ENCODE measurements around the gene WASL.

Gene WASL

DNA sequence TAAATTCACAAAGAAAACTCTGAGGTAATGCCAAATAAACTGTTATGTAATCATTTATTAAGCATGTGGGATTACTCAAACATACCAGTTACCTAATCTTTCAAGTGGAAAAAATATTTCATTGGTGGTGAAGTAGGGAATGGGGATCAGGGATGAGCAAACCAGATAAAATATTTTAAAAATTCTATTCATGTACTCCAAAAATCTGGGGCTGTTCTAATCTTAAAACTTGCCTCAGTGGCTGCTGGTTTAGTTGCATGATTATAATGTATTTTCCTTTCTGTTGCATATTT is 73.7 kb downstream of the WASL start:
- Histone ChIP-seq H3K27ac (ENCODE audit: low read depth, low read length) (no peak overlapping the region), H3K4me1 (ENCODE audit: control insufficient read depth, insufficient read depth, low read length, unreplicated experiment) (peaks cover 15% of the 10 kb centered on the region)

GRCh38 chr7:123674399-123675180 is 74.2 kb downstream of the WASL start:
- Histone ChIP-seq H3K4me3 (ENCODE audit: low read depth, low read length) (no peak overlapping the region), H3K4me1 (ENCODE audit: control insufficient read depth, insufficient read depth, low read length, unreplicated experiment) (peaks cover 15% of the 10 kb centered on the region), H3K36me3 (ENCODE audit: insufficient read depth, low read length) (no peaks in the 10 kb centered on the region), H2AFZ (ENCODE audit: low read length, unreplicated experiment) (no peak overlapping the region), H3K79me2 (ENCODE audit: control insufficient read depth, insufficient read depth, low read length, unreplicated experiment) (no peaks in the 10 kb centered on the region), H3K27me3 (ENCODE audit: insufficient read depth, low read length) (no peaks in the 10 kb centered on the region), H3K27ac (ENCODE audit: low read depth, low read length) (no peak overlapping the region)

More for the DNA sequence above, 73.7 kb downstream of the WASL start:
- Histone ChIP-seq H2AFZ (ENCODE audit: low read length, unreplicated experiment) (no peak overlapping the region), H3K36me3 (ENCODE audit: insufficient read depth, low read length) (no peaks in the 10 kb centered on the region), H3K4me3 (ENCODE audit: low read depth, low read length) (no peak overlapping the region), H3K27me3 (ENCODE audit: insufficient read depth, low read length) (no peaks in the 10 kb centered on the region), H3K79me2 (ENCODE audit: control insufficient read depth, insufficient read depth, low read length, unreplicated experiment) (no peaks in the 10 kb centered on the region)

DNA sequence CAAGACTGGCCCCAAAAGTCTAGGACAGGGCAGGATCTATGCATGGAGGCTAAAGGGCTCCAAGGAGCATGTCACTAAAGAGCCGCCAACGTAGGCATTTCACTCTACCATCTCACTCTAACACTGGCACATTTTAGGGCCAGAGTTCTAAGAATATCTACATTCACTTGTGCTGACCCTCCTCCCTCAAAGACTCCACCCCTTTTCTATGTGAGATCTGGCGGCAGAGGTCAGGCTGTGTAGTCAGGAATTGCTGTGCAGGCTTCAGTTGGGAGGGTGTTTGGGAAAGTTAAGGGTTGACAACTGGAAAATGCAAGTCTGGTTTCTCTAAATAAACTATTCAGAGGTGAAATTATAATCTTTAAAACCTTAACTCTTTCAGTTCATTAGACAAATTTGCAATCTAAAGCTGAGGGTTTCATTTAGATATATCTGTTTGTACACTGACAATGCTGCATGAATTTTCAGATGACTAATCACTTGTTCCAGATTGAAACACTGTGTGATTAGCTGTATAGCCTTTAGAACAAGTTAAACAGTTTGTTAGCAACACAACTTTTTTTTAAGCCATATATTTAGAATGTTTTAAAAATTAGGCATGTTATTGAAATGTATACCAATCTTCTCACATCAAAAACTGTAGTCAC is 74.9 kb downstream of the WASL start:
- no peaks in the 10 kb centered on the region for H3K79me2 ChIP-seq (ENCODE audit: control insufficient read depth, insufficient read depth, low read length, unreplicated experiment)
- H3K4me1 ChIP-seq (ENCODE audit: control insufficient read depth, insufficient read depth, low read length, unreplicated experiment), result peaks cover 15% of the 10 kb centered on the region
- H3K27me3 ChIP-seq (ENCODE audit: insufficient read depth, low read length), result no peaks in the 10 kb centered on the region
- H3K27ac ChIP-seq (ENCODE audit: low read depth, low read length), result no peak overlapping the region
- no peak overlapping the region for H2AFZ ChIP-seq (ENCODE audit: low read length, unreplicated experiment)
- no peaks in the 10 kb centered on the region for H3K36me3 ChIP-seq (ENCODE audit: insufficient read depth, low read length)
- no peak overlapping the region for H3K4me3 ChIP-seq (ENCODE audit: low read depth, low read length)

DNA sequence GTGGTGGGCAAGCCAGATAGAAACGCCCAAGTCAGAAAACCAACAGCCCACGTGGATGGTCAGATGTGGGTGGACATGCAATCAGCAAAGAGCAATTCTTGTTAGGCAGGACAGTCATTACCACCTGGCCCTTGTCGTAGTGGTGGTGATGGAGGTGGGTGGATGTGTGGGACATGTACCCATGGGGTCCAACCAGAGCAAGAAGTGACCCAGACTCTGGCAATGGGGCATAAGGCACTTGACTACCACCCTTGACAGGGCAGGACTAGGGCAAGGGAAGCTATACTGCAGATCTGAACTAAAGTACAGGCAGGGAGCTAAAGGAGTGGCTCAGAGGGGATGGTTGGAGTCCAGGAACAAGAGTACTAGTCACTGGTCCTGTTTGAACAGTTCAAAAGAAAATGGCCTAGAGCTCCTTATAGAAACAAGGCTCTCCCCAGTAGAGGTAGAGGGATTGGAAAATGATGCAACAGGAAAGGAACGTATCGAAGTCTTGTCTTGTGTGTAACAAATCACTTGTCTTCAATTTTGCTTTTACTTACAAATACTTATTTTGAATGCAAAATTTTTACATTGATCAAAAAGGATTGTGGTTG is 75.6 kb downstream of the WASL start:
- no peak overlapping the region for H3K27ac ChIP-seq (ENCODE audit: low read depth, low read length)
- peaks cover 15% of the 10 kb centered on the region for H3K4me1 ChIP-seq (ENCODE audit: control insufficient read depth, insufficient read depth, low read length, unreplicated experiment)
- H2AFZ ChIP-seq (ENCODE audit: low read length, unreplicated experiment), result no peak overlapping the region
- no peaks in the 10 kb centered on the region for H3K36me3 ChIP-seq (ENCODE audit: insufficient read depth, low read length)
- H3K27me3 ChIP-seq (ENCODE audit: insufficient read depth, low read length), result no peaks in the 10 kb centered on the region
- H3K79me2 ChIP-seq (ENCODE audit: control insufficient read depth, insufficient read depth, low read length, unreplicated experiment), result no peaks in the 10 kb centered on the region
- H3K4me3 ChIP-seq (ENCODE audit: low read depth, low read length), result no peak overlapping the region

DNA sequence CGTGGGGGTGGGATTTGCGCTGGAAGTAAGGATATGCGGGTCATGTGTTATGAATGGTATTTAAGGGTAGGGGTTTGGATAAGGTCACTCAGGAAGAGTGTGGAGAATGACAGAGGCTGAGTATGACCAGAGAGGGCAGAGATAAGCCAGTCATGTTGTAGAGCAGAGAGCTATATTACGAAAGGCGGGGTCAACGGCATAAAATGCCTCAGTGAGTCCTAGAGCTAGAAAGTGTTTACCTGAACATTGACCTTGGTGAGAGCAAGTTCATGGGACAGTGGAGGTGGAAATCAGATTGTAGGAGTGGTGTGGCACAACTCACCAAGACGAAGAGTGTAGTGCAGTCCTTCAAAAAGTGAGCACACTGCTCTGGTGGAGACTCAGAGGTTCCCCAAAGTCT is 79.3 kb downstream of the WASL start:
- H2AFZ ChIP-seq (ENCODE audit: low read length, unreplicated experiment), result no peak overlapping the region
- no peaks in the 10 kb centered on the region for H3K79me2 ChIP-seq (ENCODE audit: control insufficient read depth, insufficient read depth, low read length, unreplicated experiment)
- peaks cover 5% of the 10 kb centered on the region for H3K4me1 ChIP-seq (ENCODE audit: control insufficient read depth, insufficient read depth, low read length, unreplicated experiment)
- H3K27me3 ChIP-seq (ENCODE audit: insufficient read depth, low read length), result no peaks in the 10 kb centered on the region
- no peaks in the 10 kb centered on the region for H3K36me3 ChIP-seq (ENCODE audit: insufficient read depth, low read length)
- no peak overlapping the region for H3K27ac ChIP-seq (ENCODE audit: low read depth, low read length)
- H3K4me3 ChIP-seq (ENCODE audit: low read depth, low read length), result no peak overlapping the region

DNA sequence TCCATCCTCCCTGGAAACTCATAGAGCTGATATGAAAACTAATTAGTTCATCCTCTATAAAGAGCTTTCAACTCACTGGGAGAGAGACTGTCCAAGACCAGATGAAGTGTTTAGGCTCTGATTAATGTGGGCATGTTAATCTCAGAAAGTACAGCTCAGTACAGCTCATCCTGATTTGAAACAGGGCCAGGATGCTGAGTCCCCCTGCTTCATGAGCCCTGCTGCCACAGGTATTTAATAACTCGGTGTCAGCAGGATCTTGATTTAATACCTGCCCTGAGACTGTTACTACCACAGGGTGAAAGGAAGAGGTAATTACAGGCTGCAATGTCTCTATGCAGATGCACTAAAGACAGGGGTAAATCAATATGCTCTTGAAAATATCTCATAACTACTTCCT is 82.3 kb downstream of the WASL start:
- Histone ChIP-seq H3K27ac (ENCODE audit: low read depth, low read length) (no peak overlapping the region), H3K4me3 (ENCODE audit: low read depth, low read length) (no peak overlapping the region), H3K79me2 (ENCODE audit: control insufficient read depth, insufficient read depth, low read length, unreplicated experiment) (no peaks in the 10 kb centered on the region), H3K4me1 (ENCODE audit: control insufficient read depth, insufficient read depth, low read length, unreplicated experiment) (no peaks in the 10 kb centered on the region), H2AFZ (ENCODE audit: low read length, unreplicated experiment) (no peak overlapping the region), H3K36me3 (ENCODE audit: insufficient read depth, low read length) (no peaks in the 10 kb centered on the region), H3K27me3 (ENCODE audit: insufficient read depth, low read length) (no peaks in the 10 kb centered on the region)

- no peak overlapping the region for H3K27ac ChIP-seq (ENCODE audit: low read depth, low read length)
- no peaks in the 10 kb centered on the region for H3K79me2 ChIP-seq (ENCODE audit: control insufficient read depth, insufficient read depth, low read length, unreplicated experiment)
- H2AFZ ChIP-seq (ENCODE audit: low read length, unreplicated experiment), result no peak overlapping the region
Observed at GRCh38 chr7:123665896-123666295, 82.9 kb downstream of the WASL start.

DNA sequence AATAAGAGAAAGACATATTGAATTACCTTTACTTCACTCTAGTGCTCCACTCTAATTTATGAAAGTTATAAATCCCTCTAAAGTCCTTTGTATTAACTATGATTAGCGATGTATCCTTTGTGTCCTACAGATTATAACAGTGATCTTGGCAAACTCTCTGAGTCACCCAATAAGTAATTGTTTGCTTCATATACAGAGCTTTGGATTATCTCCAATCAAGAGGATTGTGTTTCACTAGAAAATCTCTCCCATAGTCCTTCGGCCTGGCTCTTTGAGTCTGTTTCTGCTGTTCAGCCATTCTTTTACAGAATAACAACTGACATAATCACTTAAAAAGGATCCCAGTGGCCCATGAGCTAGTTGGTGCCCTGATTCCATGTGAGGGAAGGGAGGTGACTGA is 83.6 kb downstream of the WASL start:
- Histone ChIP-seq H3K4me1 (ENCODE audit: control insufficient read depth, insufficient read depth, low read length, unreplicated experiment) (no peaks in the 10 kb centered on the region), H3K4me3 (ENCODE audit: low read depth, low read length) (no peak overlapping the region)

More at GRCh38 chr7:123665896-123666295, 82.9 kb downstream of the WASL start:
- no peak overlapping the region for H3K4me3 ChIP-seq (ENCODE audit: low read depth, low read length)
- no peaks in the 10 kb centered on the region; the same call in 1 of the 2 replicates for H3K27me3 ChIP-seq (ENCODE audit: insufficient read depth, low read length)
- no peaks in the 10 kb centered on the region for H3K4me1 ChIP-seq (ENCODE audit: control insufficient read depth, insufficient read depth, low read length, unreplicated experiment)
- H3K36me3 ChIP-seq (ENCODE audit: insufficient read depth, low read length), result no peaks in the 10 kb centered on the region

DNA sequence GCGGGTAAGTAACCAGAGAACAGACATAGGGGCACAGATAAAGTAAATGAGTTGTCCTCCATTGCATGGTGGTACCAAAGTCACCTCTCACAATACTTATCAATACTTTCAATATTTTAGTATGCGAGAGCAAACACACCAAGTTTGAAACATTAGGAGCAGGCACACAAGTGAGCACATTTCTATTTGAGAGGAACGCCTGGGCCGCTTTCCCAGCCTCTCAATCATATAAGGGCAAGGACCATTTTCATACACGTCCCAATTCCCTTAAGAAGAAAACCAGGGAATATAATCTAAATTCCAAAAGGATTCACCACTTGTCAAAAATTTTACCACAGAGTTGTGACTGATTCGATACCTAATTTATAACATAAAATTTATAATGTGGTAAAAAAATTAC is 85.6 kb downstream of the WASL start:
- Histone ChIP-seq H3K36me3 (ENCODE audit: insufficient read depth, low read length) (no peaks in the 10 kb centered on the region), H3K27me3 (ENCODE audit: insufficient read depth, low read length) (peaks cover 9% of the 10 kb centered on the region; the same call in 1 of the 2 replicates), H3K4me3 (ENCODE audit: low read depth, low read length) (no peak overlapping the region), H3K79me2 (ENCODE audit: control insufficient read depth, insufficient read depth, low read length, unreplicated experiment) (no peaks in the 10 kb centered on the region), H3K27ac (ENCODE audit: low read depth, low read length) (no peak overlapping the region), H2AFZ (ENCODE audit: low read length, unreplicated experiment) (no peak overlapping the region), H3K4me1 (ENCODE audit: control insufficient read depth, insufficient read depth, low read length, unreplicated experiment) (no peaks in the 10 kb centered on the region)

More for the DNA sequence above, 83.6 kb downstream of the WASL start:
- Histone ChIP-seq H3K27me3 (ENCODE audit: insufficient read depth, low read length) (peaks cover 2% of the 10 kb centered on the region; the same call in 1 of the 2 replicates), H3K27ac (ENCODE audit: low read depth, low read length) (no peak overlapping the region), H3K36me3 (ENCODE audit: insufficient read depth, low read length) (no peaks in the 10 kb centered on the region), H3K79me2 (ENCODE audit: control insufficient read depth, insufficient read depth, low read length, unreplicated experiment) (no peaks in the 10 kb centered on the region), H2AFZ (ENCODE audit: low read length, unreplicated experiment) (no peak overlapping the region)

DNA sequence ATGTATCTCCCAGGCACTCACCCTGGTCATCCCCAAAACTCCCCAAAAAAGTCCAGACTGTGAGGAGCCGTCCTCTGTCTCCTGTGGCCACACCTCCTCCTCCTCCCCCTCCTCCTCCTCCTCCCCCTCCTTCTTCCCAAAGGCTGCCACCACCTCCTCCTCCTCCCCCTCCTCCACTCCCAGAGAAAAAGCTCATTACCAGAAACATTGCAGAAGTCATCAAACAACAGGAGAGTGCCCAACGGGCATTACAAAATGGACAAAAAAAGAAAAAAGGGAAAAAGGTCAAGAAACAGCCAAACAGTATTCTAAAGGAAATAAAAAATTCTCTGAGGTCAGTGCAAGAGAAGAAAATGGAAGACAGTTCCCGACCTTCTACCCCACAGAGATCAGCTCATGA is 86.0 kb downstream of the WASL start:
- Histone ChIP-seq H3K27ac (ENCODE audit: low read depth, low read length) (no peak overlapping the region), H2AFZ (ENCODE audit: low read length, unreplicated experiment) (no peak overlapping the region), H3K79me2 (ENCODE audit: control insufficient read depth, insufficient read depth, low read length, unreplicated experiment) (no peaks in the 10 kb centered on the region), H3K4me3 (ENCODE audit: low read depth, low read length) (no peak overlapping the region), H3K4me1 (ENCODE audit: control insufficient read depth, insufficient read depth, low read length, unreplicated experiment) (no peaks in the 10 kb centered on the region), H3K36me3 (ENCODE audit: insufficient read depth, low read length) (no peaks in the 10 kb centered on the region), H3K27me3 (ENCODE audit: insufficient read depth, low read length) (peaks cover 9% of the 10 kb centered on the region; the same call in 1 of the 2 replicates)

DNA sequence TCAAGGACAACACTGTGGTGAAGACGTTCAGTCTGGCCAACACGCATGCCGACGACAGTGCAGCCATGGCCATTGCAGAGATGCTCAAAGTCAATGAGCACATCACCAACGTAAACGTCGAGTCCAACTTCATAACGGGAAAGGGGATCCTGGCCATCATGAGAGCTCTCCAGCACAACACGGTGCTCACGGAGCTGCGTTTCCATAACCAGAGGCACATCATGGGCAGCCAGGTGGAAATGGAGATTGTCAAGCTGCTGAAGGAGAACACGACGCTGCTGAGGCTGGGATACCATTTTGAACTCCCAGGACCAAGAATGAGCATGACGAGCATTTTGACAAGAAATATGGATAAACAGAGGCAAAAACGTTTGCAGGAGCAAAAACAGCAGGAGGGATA is 86.5 kb downstream of the WASL start:
- H3K79me2 ChIP-seq (ENCODE audit: control insufficient read depth, insufficient read depth, low read length, unreplicated experiment), result no peaks in the 10 kb centered on the region
- H2AFZ ChIP-seq (ENCODE audit: low read length, unreplicated experiment), result no peak overlapping the region
- peaks cover 9% of the 10 kb centered on the region; the same call in 1 of the 2 replicates for H3K27me3 ChIP-seq (ENCODE audit: insufficient read depth, low read length)
- no peaks in the 10 kb centered on the region for H3K36me3 ChIP-seq (ENCODE audit: insufficient read depth, low read length)
- no peaks in the 10 kb centered on the region for H3K4me1 ChIP-seq (ENCODE audit: control insufficient read depth, insufficient read depth, low read length, unreplicated experiment)
- H3K4me3 ChIP-seq (ENCODE audit: low read depth, low read length), result no peak overlapping the region
- no peak overlapping the region for H3K27ac ChIP-seq (ENCODE audit: low read depth, low read length)
